Stimulated activated CD4-positive, alpha-beta T cell treated with anti-CD3 and anti-CD28 coated beads, Interleukin-2, amount 100 ng/mL, for 24 hours (primary cell): ENCODE results near the gene EXOC4.
"Not testable (repeated sequence)": the region's sequence is repeated elsewhere in the genome, so short reads cannot be mapped to it uniquely, and the experiment has no call there.

Experiments
- DNase-seq, 2 donors: peaks; one replicate each; pipeline ENCODE4 v3.0.0-alpha.2; 2020

EXOC4 gene

GRCh38 chr7:133853706-133854276 is 600.9 kb downstream of the EXOC4 start:
- peak in 1 of 2 donors; percentile 3 for DNase-seq

- DNase-seq, result no peak
Measured at GRCh38 chr7:133854739-133855138, 601.9 kb downstream of the EXOC4 start.

GRCh38 chr7:133857376-133858119 is 604.7 kb downstream of the EXOC4 start:
- no peak for DNase-seq

GRCh38 chr7:133858311-133858710 is 605.4 kb downstream of the EXOC4 start:
- DNase-seq, result no peak

- no peak for DNase-seq
Measured at GRCh38 chr7:133859231-133859630, 606.4 kb downstream of the EXOC4 start.

GRCh38 chr7:133859871-133860450 is 607.1 kb downstream of the EXOC4 start:
- DNase-seq, result no peak

GRCh38 chr7:133860628-133861335 is 607.9 kb downstream of the EXOC4 start:
- DNase-seq, result no peak

GRCh38 chr7:133861876-133862275 is 609.0 kb downstream of the EXOC4 start:
- DNase-seq, result no peak

GRCh38 chr7:133863362-133864061 is 610.6 kb downstream of the EXOC4 start:
- DNase-seq, result no peak

- DNase-seq, result no peak
Measured at GRCh38 chr7:133869556-133869955, 616.7 kb downstream of the EXOC4 start.

GRCh38 chr7:133871757-133872156 is 618.9 kb downstream of the EXOC4 start:
- no peak for DNase-seq

GRCh38 chr7:133873187-133873586 is 620.3 kb downstream of the EXOC4 start:
- DNase-seq, result no peak

GRCh38 chr7:133873631-133874030 is 620.8 kb downstream of the EXOC4 start:
- no peak for DNase-seq

- DNase-seq, result no peak
Measured at GRCh38 chr7:133883591-133883990, 630.7 kb downstream of the EXOC4 start.

- DNase-seq, result no peak
Measured at GRCh38 chr7:133885213-133885612, 632.3 kb downstream of the EXOC4 start.

- no peak for DNase-seq
Measured at GRCh38 chr7:133886086-133886485, 633.2 kb downstream of the EXOC4 start.

GRCh38 chr7:133886797-133887196 is 633.9 kb downstream of the EXOC4 start:
- no peak for DNase-seq

GRCh38 chr7:133887459-133887858 is 634.6 kb downstream of the EXOC4 start:
- DNase-seq, result no peak

GRCh38 chr7:133888061-133888930 is 635.4 kb downstream of the EXOC4 start:
- no peak for DNase-seq

- DNase-seq, result no peak
Measured at GRCh38 chr7:133904776-133905175, 651.9 kb downstream of the EXOC4 start.

- not testable (repeated sequence) for DNase-seq
Measured at GRCh38 chr7:133906553-133906952, 653.7 kb downstream of the EXOC4 start.

- no peak for DNase-seq
Measured at GRCh38 chr7:133910761-133911160, 657.9 kb downstream of the EXOC4 start.
